Measurements from ENCODE around the gene CLSTN1. TPM values are rescaled to one million over a fixed set of nuclear protein-coding genes. Genes with fewer than 3 reads are reported as not detected.
"Not testable (repeated sequence)": the region's sequence is repeated elsewhere in the genome, so short reads cannot be mapped to it uniquely, and the experiment has no call there.

The CLSTN1 gene
- total RNA-seq, 2 experiments from 2014 or later, result 29.3 to 29.9 TPM

DNA sequence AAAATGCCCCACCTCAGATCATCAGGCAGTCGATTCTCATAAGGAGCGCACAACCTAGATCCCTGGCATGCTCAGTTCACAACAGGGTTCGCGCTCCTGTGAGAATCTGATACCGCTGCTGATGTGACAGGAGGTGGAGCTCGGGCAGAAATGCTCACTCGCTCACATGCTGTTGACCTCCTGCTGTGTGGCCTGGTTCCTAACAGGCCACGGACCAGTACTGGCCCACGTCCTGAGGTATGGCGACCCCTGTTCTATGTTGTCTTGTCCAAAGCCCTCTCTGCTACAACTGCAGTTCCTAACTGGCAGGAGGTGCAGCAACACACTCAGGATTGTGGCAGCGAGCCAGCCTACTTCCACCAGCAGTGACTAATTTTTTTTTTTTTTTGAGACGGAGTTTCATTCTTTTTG is 70.6 kb downstream of the CLSTN1 start:
- CTCF ChIA-PET, result no interaction called here
- ATAC-seq (no peak), DNase-seq (no peak)
- POLR2A ChIA-PET, result no interaction called here
- Mint-ChIP-seq H3K4me3 (no peak overlapping the region), H3K4me1 (ENCODE audit: low read depth) (peaks cover 3% of the 10 kb centered on the region), H3K36me3 (ENCODE audit: low read depth) (peaks cover 22% of the 10 kb centered on the region), H3K27ac (no peak overlapping the region), H3K9me3 (no peaks in the 10 kb centered on the region), H3K27me3 (no peaks in the 10 kb centered on the region)
- intact Hi-C loops (cut with micrococcal nuclease), result no loop called here
- TF ChIP-seq, protein P1, sequence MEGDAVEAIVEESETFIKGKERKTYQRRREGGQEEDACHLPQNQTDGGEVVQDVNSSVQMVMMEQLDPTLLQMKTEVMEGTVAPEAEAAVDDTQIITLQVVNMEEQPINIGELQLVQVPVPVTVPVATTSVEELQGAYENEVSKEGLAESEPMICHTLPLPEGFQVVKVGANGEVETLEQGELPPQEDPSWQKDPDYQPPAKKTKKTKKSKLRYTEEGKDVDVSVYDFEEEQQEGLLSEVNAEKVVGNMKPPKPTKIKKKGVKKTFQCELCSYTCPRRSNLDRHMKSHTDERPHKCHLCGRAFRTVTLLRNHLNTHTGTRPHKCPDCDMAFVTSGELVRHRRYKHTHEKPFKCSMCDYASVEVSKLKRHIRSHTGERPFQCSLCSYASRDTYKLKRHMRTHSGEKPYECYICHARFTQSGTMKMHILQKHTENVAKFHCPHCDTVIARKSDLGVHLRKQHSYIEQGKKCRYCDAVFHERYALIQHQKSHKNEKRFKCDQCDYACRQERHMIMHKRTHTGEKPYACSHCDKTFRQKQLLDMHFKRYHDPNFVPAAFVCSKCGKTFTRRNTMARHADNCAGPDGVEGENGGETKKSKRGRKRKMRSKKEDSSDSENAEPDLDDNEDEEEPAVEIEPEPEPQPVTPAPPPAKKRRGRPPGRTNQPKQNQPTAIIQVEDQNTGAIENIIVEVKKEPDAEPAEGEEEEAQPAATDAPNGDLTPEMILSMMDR (IDR thresholded peaks at IDR 0.05), result no peak

DNA sequence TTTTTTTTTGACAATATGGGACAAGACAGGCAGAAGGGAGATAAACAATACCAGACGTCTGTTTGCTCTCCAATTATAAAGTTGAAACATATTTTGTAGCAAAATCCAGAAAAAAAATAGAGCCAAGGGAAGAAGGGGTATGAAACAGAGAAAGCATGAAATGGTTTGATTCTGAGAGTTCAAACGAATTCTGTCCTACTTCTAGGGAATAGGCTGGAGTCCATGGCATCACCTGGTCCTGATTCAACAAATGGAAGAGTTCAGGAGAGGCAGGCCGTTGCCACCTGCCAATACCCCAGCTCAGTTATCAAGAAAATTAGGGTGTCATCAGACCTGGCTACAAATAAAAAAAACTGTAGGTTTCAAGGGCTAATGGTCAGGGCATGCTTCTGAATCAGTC is 71.8 kb downstream of the CLSTN1 start:
- Mint-ChIP-seq H3K4me3 (no peak overlapping the region), H3K27me3 (no peaks in the 10 kb centered on the region), H3K36me3 (ENCODE audit: low read depth) (peaks cover 24% of the 10 kb centered on the region), H3K4me1 (ENCODE audit: low read depth) (peaks cover 3% of the 10 kb centered on the region), H3K9me3 (no peaks in the 10 kb centered on the region), H3K27ac (no peak overlapping the region)
- no peak for ATAC-seq
- intact Hi-C loops (cut with micrococcal nuclease), result no loop called here
- TF ChIP-seq, protein P1 (IDR thresholded peaks at IDR 0.05), result no peak
- no peak for DNase-seq
- ChIA-PET POLR2A (no interaction called here), CTCF (no interaction called here)

DNA sequence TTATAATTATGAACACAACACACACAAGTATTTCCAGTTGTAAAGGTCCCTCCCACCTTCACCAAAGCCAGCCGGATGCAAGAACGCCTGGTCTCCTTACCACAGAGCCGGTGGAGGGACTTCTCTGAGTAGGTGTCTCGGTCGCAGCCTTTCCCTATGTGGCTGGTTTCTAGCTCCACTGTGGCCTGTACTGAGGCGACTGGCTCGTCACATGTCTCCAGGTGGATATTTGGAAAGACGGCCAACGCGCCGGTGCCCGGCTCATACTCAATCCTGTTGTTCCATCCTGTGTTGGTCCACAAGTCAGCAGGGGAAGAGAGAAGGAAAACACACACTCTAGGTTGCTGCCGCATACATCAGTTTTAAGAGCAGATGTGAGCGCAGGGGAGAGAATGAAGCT is 74.4 kb downstream of the CLSTN1 start:
- no peak overlapping the region for H3K27ac Mint-ChIP-seq
- intact Hi-C loops (cut with micrococcal nuclease), result no loop called here
- CTCF ChIA-PET, result no interaction called here
- POLR2A ChIA-PET, result no interaction called here
- H3K4me1 Mint-ChIP-seq (ENCODE audit: low read depth), result peaks cover 3% of the 10 kb centered on the region
- TF ChIP-seq, protein P1 (IDR thresholded peaks at IDR 0.05), result no peak
- no peaks in the 10 kb centered on the region for H3K27me3 Mint-ChIP-seq
- peaks cover 26% of the 10 kb centered on the region for H3K36me3 Mint-ChIP-seq (ENCODE audit: low read depth)
- no peak overlapping the region for H3K4me3 Mint-ChIP-seq
- no peaks in the 10 kb centered on the region for H3K9me3 Mint-ChIP-seq
- ATAC-seq (no peak), DNase-seq (no peak)

DNA sequence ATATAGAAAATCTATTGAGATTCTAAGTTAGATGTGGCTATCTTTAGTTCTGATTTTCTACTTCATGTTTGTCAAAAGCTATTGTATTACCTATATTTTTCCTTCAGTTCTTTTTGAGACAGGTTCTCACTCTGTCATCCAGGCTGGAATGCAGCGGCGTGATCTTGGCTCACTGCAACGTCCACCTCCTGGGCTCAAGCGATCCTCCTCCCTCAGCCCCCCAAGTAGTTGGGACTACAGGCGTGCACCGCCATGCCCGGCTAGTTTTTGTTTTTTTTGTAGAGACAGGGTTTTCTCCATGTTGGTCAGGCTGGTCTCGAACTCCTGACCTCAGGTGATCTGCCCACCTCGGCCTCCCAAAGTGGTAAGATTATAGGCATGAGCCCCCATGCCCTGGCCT is 75.4 kb downstream of the CLSTN1 start:
- H3K9me3 Mint-ChIP-seq; H3K27ac Mint-ChIP-seq; H3K4me3 Mint-ChIP-seq; DNase-seq; POLR2A ChIA-PET; intact Hi-C loops (cut with micrococcal nuclease); H3K4me1 Mint-ChIP-seq (ENCODE audit: low read depth); ATAC-seq; CTCF ChIA-PET; H3K27me3 Mint-ChIP-seq: not testable (repeated sequence)
- peaks cover 26% of the 10 kb centered on the region for H3K36me3 Mint-ChIP-seq (ENCODE audit: low read depth)

DNA sequence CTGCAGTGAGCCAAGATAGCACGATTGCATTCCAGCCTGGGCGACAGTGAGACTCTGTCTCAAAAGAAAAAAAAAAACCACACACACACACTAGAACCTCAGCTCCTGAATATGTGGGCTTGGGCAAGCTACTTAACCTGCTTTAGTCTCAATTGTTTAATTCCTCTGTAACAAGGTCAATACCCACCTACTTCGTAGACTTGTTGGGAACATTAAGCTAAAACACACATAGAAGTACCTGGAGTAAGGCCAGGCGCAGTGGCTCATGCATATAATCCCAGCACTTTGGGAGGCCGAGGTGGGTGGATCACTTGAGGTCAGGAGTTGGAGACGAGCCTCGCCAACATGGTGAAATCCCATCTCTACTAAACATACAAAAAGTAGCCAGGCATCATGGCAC is 77.1 kb downstream of the CLSTN1 start:
- ATAC-seq (no peak), DNase-seq (no peak)
- intact Hi-C loops (cut with micrococcal nuclease), result no loop called here
- POLR2A ChIA-PET, result no interaction called here
- no peaks in the 10 kb centered on the region for H3K4me1 Mint-ChIP-seq (ENCODE audit: low read depth)
- H3K27me3 Mint-ChIP-seq, result no peaks in the 10 kb centered on the region
- no peak overlapping the region for H3K27ac Mint-ChIP-seq
- no peaks in the 10 kb centered on the region for H3K9me3 Mint-ChIP-seq
- H3K4me3 Mint-ChIP-seq, result no peak overlapping the region
- CTCF ChIA-PET, result interaction anchor here (1.0 to 1.2 kb wide), 3 partner anchors 16 to 131 kb away, joined by 3 read pairs; no protein-coding TSS in a partner anchor
- TF ChIP-seq, protein P1 (IDR thresholded peaks at IDR 0.05), result no peak
- peaks cover 23% of the 10 kb centered on the region for H3K36me3 Mint-ChIP-seq (ENCODE audit: low read depth)

DNA sequence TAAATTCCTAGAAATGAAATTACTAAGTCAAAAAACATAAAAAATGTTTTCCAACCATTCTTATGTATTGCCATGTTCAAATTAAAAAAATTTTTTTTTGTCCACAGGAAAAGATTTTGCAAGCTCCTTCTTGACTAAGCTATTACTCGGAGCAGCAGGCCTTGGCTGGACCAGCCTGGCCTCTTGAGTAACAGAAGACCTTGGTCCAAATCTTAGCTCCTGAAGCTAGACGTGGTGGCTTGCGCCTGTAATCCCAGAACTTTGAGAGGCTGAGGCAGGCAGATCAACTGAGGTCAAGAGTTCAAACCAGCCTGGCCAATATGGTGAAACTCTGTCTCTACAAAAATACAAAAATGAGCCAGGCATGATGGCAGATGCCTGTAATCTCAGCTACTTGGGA is 77.6 kb downstream of the CLSTN1 start:
- no peaks in the 10 kb centered on the region for H3K27me3 Mint-ChIP-seq
- intact Hi-C loops (cut with micrococcal nuclease), result no loop called here
- H3K9me3 Mint-ChIP-seq, result no peaks in the 10 kb centered on the region
- TF ChIP-seq, protein P1 (IDR thresholded peaks at IDR 0.05), result no peak
- ATAC-seq (no peak), DNase-seq (no peak)
- H3K4me1 Mint-ChIP-seq (ENCODE audit: low read depth), result no peaks in the 10 kb centered on the region
- H3K27ac Mint-ChIP-seq, result no peak overlapping the region
- no peak overlapping the region for H3K4me3 Mint-ChIP-seq
- ChIA-PET CTCF (interaction anchor here (1.0 to 1.4 kb wide), 4 partner anchors 15 to 131 kb away, joined by 3 read pairs; no protein-coding TSS in a partner anchor), POLR2A (no interaction called here)
- H3K36me3 Mint-ChIP-seq (ENCODE audit: low read depth), result peaks cover 18% of the 10 kb centered on the region

Data from activated CD8-positive, alpha-beta T cell treated with anti-CD3 and anti-CD28 coated beads for 36 hours (primary cell).